HG03354 (cell line): Measurements from ENCODE around the gene ASB2.

Experiments used
- ATAC-seq: cut with Tn5 transposase; IDR thresholded peaks from one replicate; pipeline ENCODE4 v1.9.1; 2021; ENCODE audit warnings: mild to moderate bottlenecking; ENCODE audit not compliant: unreplicated experiment, poor library complexity, severe bottlenecking

The ASB2 gene

GRCh38 chr14:93976477-93977057 lies at the start of gene ASB2:
TSS of gene ASB2 (minus strand) at chr14:93976570. CDS start at chr14:93964539, 12,031 bp downstream.
- peak; percentile 9 for ATAC-seq

- ATAC-seq, result no peak
Observed at GRCh38 chr14:94025720-94026119, 49.4 kb upstream of the ASB2 start.

- ATAC-seq, result no peak
Observed at GRCh38 chr14:94024549-94024948, 48.2 kb upstream of the ASB2 start.

- ATAC-seq, result no peak
Observed at GRCh38 chr14:94022532-94023411, 46.4 kb upstream of the ASB2 start.

GRCh38 chr14:94021416-94022157 lies 45.2 kb upstream of the ASB2 start:
- ATAC-seq, result no peak

- ATAC-seq, result no peak
Observed at GRCh38 chr14:94021001-94021400, 44.6 kb upstream of the ASB2 start.

GRCh38 chr14:94020267-94020666 lies 43.9 kb upstream of the ASB2 start:
- no peak for ATAC-seq

GRCh38 chr14:94019329-94019728 lies 43.0 kb upstream of the ASB2 start:
- no peak for ATAC-seq

- ATAC-seq, result no peak
Observed at GRCh38 chr14:94018308-94018707, 41.9 kb upstream of the ASB2 start.

- ATAC-seq, result no peak
Observed at GRCh38 chr14:94016446-94016976, 40.1 kb upstream of the ASB2 start.

GRCh38 chr14:94015223-94015622 lies 38.9 kb upstream of the ASB2 start:
- no peak for ATAC-seq

- ATAC-seq, result no peak
Observed at GRCh38 chr14:94014382-94014781, 38.0 kb upstream of the ASB2 start.

GRCh38 chr14:94011795-94012194 lies 35.4 kb upstream of the ASB2 start:
- no peak for ATAC-seq

GRCh38 chr14:94010625-94011024 lies 34.3 kb upstream of the ASB2 start:
- no peak for ATAC-seq

- peak; percentile 66 for ATAC-seq
Observed at GRCh38 chr14:94009767-94010166, 33.4 kb upstream of the ASB2 start.

- no peak for ATAC-seq
Observed at GRCh38 chr14:94008234-94008633, 31.9 kb upstream of the ASB2 start.

- no peak for ATAC-seq
Observed at GRCh38 chr14:94005324-94006073, 29.1 kb upstream of the ASB2 start.

GRCh38 chr14:94004015-94004414 lies 27.6 kb upstream of the ASB2 start:
- ATAC-seq, result no peak

GRCh38 chr14:94003397-94003796 lies 27.0 kb upstream of the ASB2 start:
- no peak for ATAC-seq
